Gastroesophageal sphincter (tissue), 4 donors: ENCODE results near the gene EML5. TPM values are rescaled to one million over a fixed set of nuclear protein-coding genes. Genes with fewer than 3 reads are reported as not detected.
"Not testable (repeated sequence)": the region's sequence is repeated elsewhere in the genome, so short reads cannot be mapped to it uniquely, and the experiment has no call there.

Experiments used
- ATAC-seq: fragments of 150-250 bp; one replicate; pipeline ENCODE4 v1.9.1; 2016; ENCODE audit warnings: mild to moderate bottlenecking, moderate library complexity
- H3K27ac ChIP-seq, 4 donors: fragments of 200-600 bp; sonication (generic) in 3 of 4; 1 replicate in 3 of 4; 2 replicates in 1 of 4; pipeline ENCODE4 v1.5.1; 2016 to 2019
- H3K27me3 ChIP-seq: fragments of 200-600 bp; sonication (generic); one replicate; pipeline ENCODE4 v1.5.1; 2019
- H3K36me3 ChIP-seq, 2 donors: fragments of 200-600 bp; sonication (generic); one replicate each; pipeline ENCODE4 v1.5.1; 2019; ENCODE audit warnings: control low read depth in 1 of 2
- H3K4me1 ChIP-seq, 3 donors: fragments of 200-600 bp; sonication (generic); 1 replicate in 2 of 3; 2 replicates in 1 of 3; pipeline ENCODE4 v1.5.1; 2016 to 2019; ENCODE audit warnings: control low read depth in 2 of 3
- H3K4me3 ChIP-seq, 2 donors: fragments of 200-600 bp; sonication (generic); one replicate each; pipeline ENCODE4 v1.5.1; 2019; ENCODE audit warnings: mild to moderate bottlenecking in 1 of 2, moderate library complexity in 1 of 2
- H3K9me3 ChIP-seq, 3 donors: fragments of 200-600 bp; sonication (generic); one replicate each; pipeline ENCODE4 v1.5.1; 2017 to 2019; ENCODE audit warnings: control low read depth in 2 of 3
- CTCF ChIP-seq, 4 experiments: fragments of 200-600 bp in 2 of 4; fragments of 450-650 bp in 2 of 4; sonication (generic) in 1 of 4; IDR thresholded peaks; one replicate each; pipeline ENCODE4 v1.5.1; 2017 to 2019; ENCODE audit warnings: antibody characterized with exemption in 4 of 4, mild to moderate bottlenecking in 2 of 4, moderate library complexity in 2 of 4
- EP300 ChIP-seq: sonication (generic); formaldehyde crosslinking; IDR thresholded peaks from one replicate; pipeline ENCODE4 v1.6.1; 2017; ENCODE audit warnings: antibody characterized with exemption, mild to moderate bottlenecking
- POLR2A ChIP-seq, 2 donors: fragments of 450-650 bp; IDR thresholded peaks; one replicate each; pipeline ENCODE4 v1.6.1; 2017; ENCODE audit warnings: antibody characterized with exemption in 2 of 2, mild to moderate bottlenecking in 2 of 2, moderate library complexity in 1 of 2
- POLR2AphosphoS5 ChIP-seq: sonication (generic); formaldehyde crosslinking; IDR thresholded peaks from one replicate; pipeline ENCODE4 v1.6.1; 2017; ENCODE audit warnings: antibody characterized with exemption
- WGBS, 2 donors: methylation state at CpG; one replicate each; pipeline ENCODE4 v1.1.5; 2018; ENCODE audit warnings: low coverage in 1 of 2; 5-methylcytosine and 5-hydroxymethylcytosine counted together
- total RNA-seq, 4 donors: library from RNA; depleted of rRNA; stranded (reverse); fragments of >200 nt; gene quantifications; one replicate each; pipeline ENCODE4 v1.1.0, GENCODE V29; 2016

The EML5 gene
- total RNA-seq, 4 donors from 2014 or later = 3.9 to 6.7 (median 4.5) TPM

- H3K36me3 ChIP-seq = no peaks in the 10 kb centered on the region
- no peak overlapping the region for H3K27ac ChIP-seq
- no peak overlapping the region for H3K4me3 ChIP-seq
- no peaks in the 10 kb centered on the region for H3K27me3 ChIP-seq
- TF ChIP-seq CTCF (IDR thresholded peaks at IDR 0.05) (no peak), POLR2A (IDR thresholded peaks at IDR 0.05) (no peak), POLR2AphosphoS5 (no peak), EP300 (no peak)
- no peaks in the 10 kb centered on the region for H3K9me3 ChIP-seq
- ATAC-seq = no peak
- WGBS, 2 donors = 73 to 75% methylated on average over 2 of the region's 2 CpGs
- peaks cover 0 to 18% (median 0%) of the 10 kb centered on the region in 3 donors for H3K4me1 ChIP-seq
Measured at GRCh38 chr14:88821888-88822287, 29.1 kb upstream of the EML5 start.

GRCh38 chr14:88821378-88821777 lies 28.6 kb upstream of the EML5 start:
- 88% methylated on average over 2 of the region's 2 CpGs; no CpG with 5 or more reads in 1 of the 2 donors for WGBS, 2 donors
- Histone ChIP-seq H3K27ac (no peak overlapping the region), H3K36me3 (no peaks in the 10 kb centered on the region), H3K9me3 (no peaks in the 10 kb centered on the region), H3K4me3 (no peak overlapping the region), H3K4me1 (peaks cover 0 to 18% (median 0%) of the 10 kb centered on the region in 3 donors), H3K27me3 (no peaks in the 10 kb centered on the region)
- no peak for ATAC-seq
- TF ChIP-seq CTCF (IDR thresholded peaks at IDR 0.05) (no peak), EP300 (no peak), POLR2AphosphoS5 (no peak), POLR2A (IDR thresholded peaks at IDR 0.05) (no peak)

- not testable (repeated sequence) for H3K36me3 ChIP-seq
Measured at GRCh38 chr14:88819674-88820073, 26.9 kb upstream of the EML5 start.

GRCh38 chr14:88818018-88818417 lies 25.3 kb upstream of the EML5 start:
- WGBS, 2 donors = 92% methylated on average over 1 of the region's 1 CpG

More at GRCh38 chr14:88819674-88820073, 26.9 kb upstream of the EML5 start:
- not testable (repeated sequence) for H3K27me3 ChIP-seq, H3K4me1 ChIP-seq, H3K4me3 ChIP-seq, ATAC-seq, H3K27ac ChIP-seq, H3K9me3 ChIP-seq
- WGBS, 2 donors = 33 to 86% methylated on average over 3 of the region's 3 CpGs

GRCh38 chr14:88815980-88816379 lies 23.2 kb upstream of the EML5 start:
- Histone ChIP-seq H3K4me1 (no peaks in the 10 kb centered on the region), H3K36me3 (no peaks in the 10 kb centered on the region), H3K27ac (no peak overlapping the region), H3K4me3 (no peak overlapping the region), H3K9me3 (no peaks in the 10 kb centered on the region), H3K27me3 (no peaks in the 10 kb centered on the region)
- TF ChIP-seq POLR2A (IDR thresholded peaks at IDR 0.05) (no peak), EP300 (no peak), CTCF (IDR thresholded peaks at IDR 0.05) (no peak)
- ATAC-seq = no peak
- WGBS, 2 donors = 100% methylated on average over 1 to 2 of the region's 4 CpGs

More at GRCh38 chr14:88818018-88818417, 25.3 kb upstream of the EML5 start:
- Histone ChIP-seq H3K27me3 (no peaks in the 10 kb centered on the region), H3K4me1 (no peaks in the 10 kb centered on the region), H3K4me3 (no peak overlapping the region), H3K36me3 (no peaks in the 10 kb centered on the region), H3K9me3 (no peaks in the 10 kb centered on the region), H3K27ac (no peak overlapping the region)
- TF ChIP-seq POLR2A (IDR thresholded peaks at IDR 0.05) (no peak), CTCF (IDR thresholded peaks at IDR 0.05) (no peak), EP300 (no peak), POLR2AphosphoS5 (no peak)
- no peak for ATAC-seq
